ENCODE data around the gene NEDD8.

Gene NEDD8

GRCh38 chr14:24172261-24172860 is 59.8 kb downstream of the NEDD8 start:
- no peak for DNase-seq (ENCODE audit: low spot score)

GRCh38 chr14:24171422-24172260 is 60.5 kb downstream of the NEDD8 start, which contains the start of gene REC8:
Gene REC8, plus strand, starts transcription at chr14:24172080. Its CDS starts 473 bp downstream, at chr14:24172553.
- TF ChIP-seq, protein P1, sequence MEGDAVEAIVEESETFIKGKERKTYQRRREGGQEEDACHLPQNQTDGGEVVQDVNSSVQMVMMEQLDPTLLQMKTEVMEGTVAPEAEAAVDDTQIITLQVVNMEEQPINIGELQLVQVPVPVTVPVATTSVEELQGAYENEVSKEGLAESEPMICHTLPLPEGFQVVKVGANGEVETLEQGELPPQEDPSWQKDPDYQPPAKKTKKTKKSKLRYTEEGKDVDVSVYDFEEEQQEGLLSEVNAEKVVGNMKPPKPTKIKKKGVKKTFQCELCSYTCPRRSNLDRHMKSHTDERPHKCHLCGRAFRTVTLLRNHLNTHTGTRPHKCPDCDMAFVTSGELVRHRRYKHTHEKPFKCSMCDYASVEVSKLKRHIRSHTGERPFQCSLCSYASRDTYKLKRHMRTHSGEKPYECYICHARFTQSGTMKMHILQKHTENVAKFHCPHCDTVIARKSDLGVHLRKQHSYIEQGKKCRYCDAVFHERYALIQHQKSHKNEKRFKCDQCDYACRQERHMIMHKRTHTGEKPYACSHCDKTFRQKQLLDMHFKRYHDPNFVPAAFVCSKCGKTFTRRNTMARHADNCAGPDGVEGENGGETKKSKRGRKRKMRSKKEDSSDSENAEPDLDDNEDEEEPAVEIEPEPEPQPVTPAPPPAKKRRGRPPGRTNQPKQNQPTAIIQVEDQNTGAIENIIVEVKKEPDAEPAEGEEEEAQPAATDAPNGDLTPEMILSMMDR (IDR thresholded peaks at IDR 0.05; ENCODE audit: extremely low read depth, missing control alignments) = no peak
- DNase-seq (ENCODE audit: low spot score) = peak; percentile 94

More at GRCh38 chr14:24172261-24172860, 59.8 kb downstream of the NEDD8 start:
- TF ChIP-seq, protein P1 (IDR thresholded peaks at IDR 0.05; ENCODE audit: extremely low read depth, missing control alignments) = no peak

DNA sequence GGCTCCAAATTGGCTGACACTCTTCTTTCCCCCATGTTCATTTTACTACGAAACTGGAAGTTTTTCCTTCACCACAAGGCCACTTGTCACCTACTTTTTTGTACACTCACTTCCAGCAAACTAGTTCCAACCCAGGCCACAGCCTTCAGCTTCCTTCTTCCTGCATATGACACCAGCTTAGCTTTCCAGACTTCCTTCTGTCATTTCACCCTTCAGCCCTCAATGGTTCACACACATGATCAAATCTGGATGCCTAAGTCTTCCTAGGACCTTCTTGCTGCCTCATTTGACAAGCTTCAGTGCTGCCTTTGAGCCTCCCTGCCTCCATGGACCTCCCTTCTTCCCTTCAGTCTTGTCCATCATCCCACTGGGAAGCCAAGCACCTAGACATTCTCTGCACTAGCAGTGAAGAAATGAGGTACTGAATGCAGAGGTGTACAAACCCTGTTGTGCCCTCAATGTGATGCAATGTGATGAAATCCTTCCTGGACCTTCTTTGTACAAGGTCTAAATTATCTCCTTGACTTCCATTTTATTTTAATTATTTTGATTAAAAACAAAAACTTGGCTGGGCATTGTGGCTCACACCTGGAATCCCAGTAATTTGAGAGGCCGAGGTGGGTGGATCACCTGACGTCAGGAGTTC is 64.6 kb downstream of the NEDD8 start:
- TF ChIP-seq, protein P1 (IDR thresholded peaks at IDR 0.05; ENCODE audit: extremely low read depth, missing control alignments) = no peak

More for the DNA sequence above, 64.6 kb downstream of the NEDD8 start:
- no peak for DNase-seq (ENCODE audit: low spot score)
